ENCODE results near the gene KLHL24. TPM values are rescaled to one million over a fixed set of nuclear protein-coding genes. Genes with fewer than 3 reads are reported as not detected.
A peak's percentile ranks its signal among the peaks of the same experiment; 100 is the strongest.

Gene KLHL24
- total and polyA plus RNA-seq, 2 experiments from 2014 or later, result 37.3 to 159 TPM

DNA sequence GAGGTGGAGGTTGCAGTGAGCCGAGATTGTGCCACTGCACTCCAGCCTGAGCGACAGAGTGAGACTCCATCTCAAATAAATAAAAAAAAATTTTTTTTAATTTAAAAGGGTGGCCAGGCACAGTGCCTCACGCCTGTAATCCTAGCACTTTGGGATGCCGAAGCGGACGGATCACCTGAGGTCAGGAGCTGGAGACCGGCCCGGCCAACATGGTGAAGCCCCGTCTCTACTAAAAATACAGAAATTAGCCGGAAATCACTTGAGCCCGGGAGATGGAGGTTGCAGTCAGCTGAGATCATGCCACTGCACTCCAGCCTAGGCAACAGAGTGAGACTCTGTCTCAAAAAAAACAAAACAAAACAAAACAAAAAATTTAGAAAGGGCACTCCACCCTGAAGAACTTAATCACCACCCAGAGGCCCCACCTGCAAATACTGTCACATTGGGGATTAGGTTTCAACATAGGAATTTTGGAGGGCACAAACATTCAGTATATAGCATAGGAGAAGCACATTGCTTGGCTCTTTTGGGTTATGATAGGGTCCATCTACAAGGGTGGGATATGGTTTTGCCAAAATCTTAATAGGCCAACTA is 55.1 kb downstream of the KLHL24 start:
- no peaks in the 10 kb centered on the region for H3K36me3 ChIP-seq
- no peak overlapping the region for H3K4me3 ChIP-seq
- H3K27ac ChIP-seq, result no peak overlapping the region
- TF ChIP-seq, protein P1, sequence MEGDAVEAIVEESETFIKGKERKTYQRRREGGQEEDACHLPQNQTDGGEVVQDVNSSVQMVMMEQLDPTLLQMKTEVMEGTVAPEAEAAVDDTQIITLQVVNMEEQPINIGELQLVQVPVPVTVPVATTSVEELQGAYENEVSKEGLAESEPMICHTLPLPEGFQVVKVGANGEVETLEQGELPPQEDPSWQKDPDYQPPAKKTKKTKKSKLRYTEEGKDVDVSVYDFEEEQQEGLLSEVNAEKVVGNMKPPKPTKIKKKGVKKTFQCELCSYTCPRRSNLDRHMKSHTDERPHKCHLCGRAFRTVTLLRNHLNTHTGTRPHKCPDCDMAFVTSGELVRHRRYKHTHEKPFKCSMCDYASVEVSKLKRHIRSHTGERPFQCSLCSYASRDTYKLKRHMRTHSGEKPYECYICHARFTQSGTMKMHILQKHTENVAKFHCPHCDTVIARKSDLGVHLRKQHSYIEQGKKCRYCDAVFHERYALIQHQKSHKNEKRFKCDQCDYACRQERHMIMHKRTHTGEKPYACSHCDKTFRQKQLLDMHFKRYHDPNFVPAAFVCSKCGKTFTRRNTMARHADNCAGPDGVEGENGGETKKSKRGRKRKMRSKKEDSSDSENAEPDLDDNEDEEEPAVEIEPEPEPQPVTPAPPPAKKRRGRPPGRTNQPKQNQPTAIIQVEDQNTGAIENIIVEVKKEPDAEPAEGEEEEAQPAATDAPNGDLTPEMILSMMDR (IDR thresholded peaks at IDR 0.05; ENCODE audit: low read depth, low read length), result no peak
- H3K9me3 ChIP-seq (ENCODE audit: low read depth), result no peaks in the 10 kb centered on the region
- DNase-seq (ENCODE audit: low read depth in 1 of 2, low spot score in 1 of 2), result no peak
- H3K4me1 ChIP-seq (ENCODE audit: low read depth), result no peaks in the 10 kb centered on the region
- no peaks in the 10 kb centered on the region for H3K27me3 ChIP-seq

DNA sequence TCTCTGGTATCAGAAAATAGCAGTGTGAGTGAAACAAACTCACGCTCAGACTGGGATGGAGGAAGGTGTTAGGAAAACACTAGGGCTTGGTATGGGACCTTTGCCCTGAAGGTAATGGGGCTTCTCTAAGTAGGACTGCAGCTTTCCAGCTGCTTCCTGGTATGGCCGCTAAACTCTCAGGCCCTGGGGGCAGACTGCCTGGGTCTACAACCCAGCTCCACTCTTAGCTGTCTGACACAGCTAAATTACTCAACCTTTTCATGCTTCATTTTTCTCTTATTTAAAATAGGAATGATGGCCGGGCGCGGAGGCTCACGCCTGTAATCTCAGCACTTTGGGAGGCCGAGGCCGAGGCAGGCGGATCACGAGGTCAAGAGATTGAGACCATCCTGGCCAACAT is 57.0 kb downstream of the KLHL24 start:
- Histone ChIP-seq H3K4me1 (ENCODE audit: low read depth) (no peaks in the 10 kb centered on the region), H3K27me3 (no peaks in the 10 kb centered on the region), H3K4me3 (no peak overlapping the region), H3K27ac (no peak overlapping the region), H3K36me3 (no peaks in the 10 kb centered on the region), H3K9me3 (ENCODE audit: low read depth) (no peaks in the 10 kb centered on the region)
- no peak for DNase-seq (ENCODE audit: low read depth in 1 of 2, low spot score in 1 of 2)
- TF ChIP-seq, protein P1 (IDR thresholded peaks at IDR 0.05; ENCODE audit: low read depth, low read length), result no peak

DNA sequence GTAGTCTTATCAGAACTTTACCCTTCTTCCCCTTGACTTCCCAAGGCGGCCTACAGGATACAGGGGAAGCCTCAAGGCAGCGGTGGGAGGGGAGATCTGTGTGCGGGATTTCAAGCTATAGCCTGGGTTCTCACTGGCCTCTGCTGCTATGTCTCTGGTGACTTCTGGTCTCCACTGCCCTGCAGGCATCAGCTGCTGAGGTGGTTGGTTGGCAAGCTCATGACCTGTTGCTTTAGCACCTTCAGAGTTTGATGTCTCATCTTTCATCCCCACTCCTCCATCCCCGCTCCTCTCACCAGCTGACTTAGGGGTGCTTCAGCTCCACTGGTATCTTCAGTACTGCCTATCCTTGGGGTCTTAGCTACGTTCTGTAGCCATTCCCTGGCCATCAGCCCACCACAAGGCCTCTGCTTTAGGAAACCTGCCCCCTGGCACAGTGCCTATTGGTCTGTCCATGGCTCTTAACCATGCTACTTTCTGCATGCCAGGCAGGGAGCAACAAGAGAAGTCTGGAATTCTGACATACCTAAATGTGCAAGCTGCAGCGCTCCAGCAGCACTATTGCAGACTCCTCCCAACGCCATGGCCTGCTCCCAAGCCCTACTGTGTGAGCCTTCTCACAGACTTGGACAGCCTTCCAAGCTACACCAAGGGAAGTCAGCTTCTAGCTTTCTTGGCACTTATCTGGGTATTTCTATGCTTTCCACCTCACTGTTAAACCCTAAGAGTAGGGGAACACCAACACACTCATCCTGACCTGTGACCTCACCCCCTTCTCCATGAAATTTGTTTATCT is 60.3 kb downstream of the KLHL24 start:
- no peaks in the 10 kb centered on the region for H3K36me3 ChIP-seq
- H3K4me3 ChIP-seq, result no peak overlapping the region
- TF ChIP-seq, protein P1 (IDR thresholded peaks at IDR 0.05; ENCODE audit: low read depth, low read length), result no peak
- no peak for DNase-seq (ENCODE audit: low read depth in 1 of 2, low spot score in 1 of 2)
- H3K27me3 ChIP-seq, result no peaks in the 10 kb centered on the region
- H3K9me3 ChIP-seq (ENCODE audit: low read depth), result no peaks in the 10 kb centered on the region
- H3K27ac ChIP-seq, result no peak overlapping the region
- H3K4me1 ChIP-seq (ENCODE audit: low read depth), result peaks cover 18% of the 10 kb centered on the region

DNA sequence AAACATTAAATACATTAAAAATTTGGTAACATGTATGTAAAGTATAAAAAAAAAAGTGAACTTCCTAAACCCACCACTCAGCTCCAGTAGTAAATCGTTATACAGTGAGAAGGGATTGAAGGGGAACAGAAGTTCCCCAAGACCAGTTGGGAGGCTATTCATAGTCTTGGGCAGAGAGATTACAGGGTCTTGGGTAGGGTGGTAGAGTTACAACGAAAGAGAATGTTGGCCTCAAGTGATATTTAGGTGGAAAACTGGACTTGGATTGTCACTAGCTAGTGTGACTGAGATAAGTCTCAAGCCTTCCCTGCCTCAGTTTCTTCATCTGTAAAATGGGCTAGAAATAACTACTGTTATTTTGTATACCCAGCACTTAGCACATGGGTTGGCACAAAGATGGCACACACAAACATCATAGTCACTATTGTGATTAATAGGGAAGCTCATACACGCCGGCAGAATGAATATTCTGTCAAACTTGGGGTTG is 61.7 kb downstream of the KLHL24 start:
- Histone ChIP-seq H3K4me3 (peak overlapping the region; percentile 96), H3K9me3 (ENCODE audit: low read depth) (no peaks in the 10 kb centered on the region), H3K36me3 (no peaks in the 10 kb centered on the region), H3K27me3 (no peaks in the 10 kb centered on the region), H3K4me1 (ENCODE audit: low read depth) (peaks cover 22% of the 10 kb centered on the region), H3K27ac (no peak overlapping the region)
- peak in 1 of 2 donors; percentile 9 for DNase-seq (ENCODE audit: low read depth in 1 of 2, low spot score in 1 of 2)
- TF ChIP-seq, protein P1 (IDR thresholded peaks at IDR 0.05; ENCODE audit: low read depth, low read length), result no peak

GRCh38 chr3:183697610-183698317 is 62.3 kb downstream of the KLHL24 start, which contains the start of gene YEATS2:
TSS of gene YEATS2 (plus strand) at chr3:183697797. CDS start at chr3:183715163, 17,366 bp downstream.
- peak; percentile 73 to 79 for DNase-seq (ENCODE audit: low read depth in 1 of 2, low spot score in 1 of 2)
- H3K4me1 ChIP-seq (ENCODE audit: low read depth), result peaks cover 22% of the 10 kb centered on the region
- peak within 1 kb of the TSS; percentile 79 for H3K27ac ChIP-seq
- no peaks in the 10 kb centered on the region for H3K9me3 ChIP-seq (ENCODE audit: low read depth)
- H3K4me3 ChIP-seq, result peak within 1 kb of the TSS; percentile 96
- no peaks in the 10 kb centered on the region for H3K36me3 ChIP-seq
- H3K27me3 ChIP-seq, result no peaks in the 10 kb centered on the region
- TF ChIP-seq, protein P1 (IDR thresholded peaks at IDR 0.05; ENCODE audit: low read depth, low read length), result no peak

All from cardiac muscle cell (in vitro differentiated cells and primary cell).